ENCODE data around the gene TP63. TPM values are rescaled to one million over a fixed set of nuclear protein-coding genes. Genes with fewer than 3 reads are reported as not detected.

The TP63 gene
- polyA plus RNA-seq, 1 donor from 2014 or later: 0.12 TPM

DNA sequence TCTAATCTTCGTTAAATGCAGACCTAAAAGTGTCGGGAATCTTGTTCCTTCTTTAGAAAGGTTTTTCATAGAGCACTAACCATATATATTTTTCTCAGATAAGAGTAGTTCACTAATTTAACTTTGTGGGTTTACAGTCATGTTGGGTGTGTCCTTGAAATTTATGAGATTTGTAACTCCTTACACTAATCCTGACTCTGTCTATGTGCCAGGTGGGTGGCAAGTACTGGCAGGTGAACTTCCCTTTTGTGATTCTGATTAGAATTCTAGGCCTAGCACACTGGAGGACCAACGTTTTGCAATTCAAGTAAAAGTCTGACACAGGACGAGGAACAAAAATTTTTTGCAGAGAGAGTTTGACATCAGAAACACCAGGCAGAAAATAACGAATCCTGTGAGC, 269.4 kb downstream of the TP63 start:
- Histone ChIP-seq H4K20me1 (ENCODE audit: insufficient read depth) (no peaks in the 10 kb centered on the region), H3K36me3 (ENCODE audit: insufficient read depth, low read length) (no peaks in the 10 kb centered on the region), H3F3A (ENCODE audit: insufficient read depth, low read length, poor library complexity, severe bottlenecking) (no peaks in the 10 kb centered on the region), H3K27ac (ENCODE audit: low read length) (no peak overlapping the region), H3K9me2 (ENCODE audit: insufficient read depth, low read length) (no peaks in the 10 kb centered on the region), H2AFZ (ENCODE audit: low read depth, low read length) (no peak overlapping the region), H3K79me2 (replicated peaks; ENCODE audit: insufficient read depth, low read length) (no peaks in the 10 kb centered on the region), H3K4me3 (ENCODE audit: low read length) (no peak overlapping the region), H3K27me3 (ENCODE audit: insufficient read depth, low read depth, low read length) (no peaks in the 10 kb centered on the region), H3K9ac (ENCODE audit: low read length) (no peak overlapping the region), H3K4me2 (ENCODE audit: low read length) (no peak overlapping the region), H3K9me3 (ENCODE audit: low read length) (no peaks in the 10 kb centered on the region)
- TF ChIP-seq MXI1 (conservative IDR thresholded peaks at IDR 0.05; ENCODE audit: poor library complexity, severe bottlenecking) (no peak), TAF1 (IDR thresholded peaks at IDR 0.05; ENCODE audit: low read depth) (no peak), POLR2AphosphoS5 (IDR thresholded peaks at IDR 0.05) (no peak), SMC3 (conservative IDR thresholded peaks at IDR 0.05; ENCODE audit: poor library complexity) (no peak), RAD21 (conservative IDR thresholded peaks at IDR 0.05) (no peak), EZH2 (IDR thresholded peaks at IDR 0.05; ENCODE audit: borderline replicate concordance, insufficient read depth, low read length, poor library complexity, severe bottlenecking) (no peak), EP300 (conservative IDR thresholded peaks at IDR 0.05; ENCODE audit: poor library complexity, severe bottlenecking) (no peak)
- TF ChIP-seq, protein P1, sequence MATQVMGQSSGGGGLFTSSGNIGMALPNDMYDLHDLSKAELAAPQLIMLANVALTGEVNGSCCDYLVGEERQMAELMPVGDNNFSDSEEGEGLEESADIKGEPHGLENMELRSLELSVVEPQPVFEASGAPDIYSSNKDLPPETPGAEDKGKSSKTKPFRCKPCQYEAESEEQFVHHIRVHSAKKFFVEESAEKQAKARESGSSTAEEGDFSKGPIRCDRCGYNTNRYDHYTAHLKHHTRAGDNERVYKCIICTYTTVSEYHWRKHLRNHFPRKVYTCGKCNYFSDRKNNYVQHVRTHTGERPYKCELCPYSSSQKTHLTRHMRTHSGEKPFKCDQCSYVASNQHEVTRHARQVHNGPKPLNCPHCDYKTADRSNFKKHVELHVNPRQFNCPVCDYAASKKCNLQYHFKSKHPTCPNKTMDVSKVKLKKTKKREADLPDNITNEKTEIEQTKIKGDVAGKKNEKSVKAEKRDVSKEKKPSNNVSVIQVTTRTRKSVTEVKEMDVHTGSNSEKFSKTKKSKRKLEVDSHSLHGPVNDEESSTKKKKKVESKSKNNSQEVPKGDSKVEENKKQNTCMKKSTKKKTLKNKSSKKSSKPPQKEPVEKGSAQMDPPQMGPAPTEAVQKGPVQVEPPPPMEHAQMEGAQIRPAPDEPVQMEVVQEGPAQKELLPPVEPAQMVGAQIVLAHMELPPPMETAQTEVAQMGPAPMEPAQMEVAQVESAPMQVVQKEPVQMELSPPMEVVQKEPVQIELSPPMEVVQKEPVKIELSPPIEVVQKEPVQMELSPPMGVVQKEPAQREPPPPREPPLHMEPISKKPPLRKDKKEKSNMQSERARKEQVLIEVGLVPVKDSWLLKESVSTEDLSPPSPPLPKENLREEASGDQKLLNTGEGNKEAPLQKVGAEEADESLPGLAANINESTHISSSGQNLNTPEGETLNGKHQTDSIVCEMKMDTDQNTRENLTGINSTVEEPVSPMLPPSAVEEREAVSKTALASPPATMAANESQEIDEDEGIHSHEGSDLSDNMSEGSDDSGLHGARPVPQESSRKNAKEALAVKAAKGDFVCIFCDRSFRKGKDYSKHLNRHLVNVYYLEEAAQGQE (IDR thresholded peaks at IDR 0.05; ENCODE audit: borderline replicate concordance): no peak
- TF ChIP-seq, protein P2, sequence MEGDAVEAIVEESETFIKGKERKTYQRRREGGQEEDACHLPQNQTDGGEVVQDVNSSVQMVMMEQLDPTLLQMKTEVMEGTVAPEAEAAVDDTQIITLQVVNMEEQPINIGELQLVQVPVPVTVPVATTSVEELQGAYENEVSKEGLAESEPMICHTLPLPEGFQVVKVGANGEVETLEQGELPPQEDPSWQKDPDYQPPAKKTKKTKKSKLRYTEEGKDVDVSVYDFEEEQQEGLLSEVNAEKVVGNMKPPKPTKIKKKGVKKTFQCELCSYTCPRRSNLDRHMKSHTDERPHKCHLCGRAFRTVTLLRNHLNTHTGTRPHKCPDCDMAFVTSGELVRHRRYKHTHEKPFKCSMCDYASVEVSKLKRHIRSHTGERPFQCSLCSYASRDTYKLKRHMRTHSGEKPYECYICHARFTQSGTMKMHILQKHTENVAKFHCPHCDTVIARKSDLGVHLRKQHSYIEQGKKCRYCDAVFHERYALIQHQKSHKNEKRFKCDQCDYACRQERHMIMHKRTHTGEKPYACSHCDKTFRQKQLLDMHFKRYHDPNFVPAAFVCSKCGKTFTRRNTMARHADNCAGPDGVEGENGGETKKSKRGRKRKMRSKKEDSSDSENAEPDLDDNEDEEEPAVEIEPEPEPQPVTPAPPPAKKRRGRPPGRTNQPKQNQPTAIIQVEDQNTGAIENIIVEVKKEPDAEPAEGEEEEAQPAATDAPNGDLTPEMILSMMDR (IDR thresholded peaks at IDR 0.05; ENCODE audit: poor library complexity, severe bottlenecking): no peak

DNA sequence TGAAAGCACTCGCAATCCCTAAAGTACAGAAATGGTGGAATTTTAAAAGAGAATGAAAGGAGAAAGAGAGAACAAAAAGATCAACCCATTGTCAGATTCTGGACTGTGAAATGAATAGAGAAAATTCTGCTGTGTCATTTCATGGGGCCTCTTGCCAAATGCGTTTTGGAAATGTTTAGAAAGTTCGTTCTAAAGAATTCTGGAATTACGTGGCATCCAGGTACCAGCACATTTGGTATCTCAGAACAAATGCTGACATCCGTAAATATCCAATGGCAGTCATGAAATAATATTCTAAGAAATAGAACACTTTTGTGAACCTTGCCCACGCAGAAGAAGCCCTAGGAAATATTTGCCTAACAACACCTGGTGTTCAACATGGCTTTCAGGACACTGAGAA, 270.3 kb downstream of the TP63 start:
- H3F3A ChIP-seq (ENCODE audit: insufficient read depth, low read length, poor library complexity, severe bottlenecking): no peaks in the 10 kb centered on the region
- no peaks in the 10 kb centered on the region for H3K79me2 ChIP-seq (replicated peaks; ENCODE audit: insufficient read depth, low read length)
- H3K9ac ChIP-seq (ENCODE audit: low read length): no peak overlapping the region
- no peak overlapping the region for H3K27ac ChIP-seq (ENCODE audit: low read length)
- H3K9me3 ChIP-seq (ENCODE audit: low read length): no peaks in the 10 kb centered on the region
- no peak overlapping the region for H2AFZ ChIP-seq (ENCODE audit: low read depth, low read length)
- no peak for TF ChIP-seq TAF1 (IDR thresholded peaks at IDR 0.05; ENCODE audit: low read depth)
- TF ChIP-seq EP300 (conservative IDR thresholded peaks at IDR 0.05; ENCODE audit: poor library complexity, severe bottlenecking): no peak
- TF ChIP-seq SMC3 (conservative IDR thresholded peaks at IDR 0.05; ENCODE audit: poor library complexity): no peak
- TF ChIP-seq RAD21 (conservative IDR thresholded peaks at IDR 0.05): no peak
- TF ChIP-seq, protein P2 (IDR thresholded peaks at IDR 0.05; ENCODE audit: poor library complexity, severe bottlenecking): no peak
- no peak for TF ChIP-seq EZH2 (IDR thresholded peaks at IDR 0.05; ENCODE audit: borderline replicate concordance, insufficient read depth, low read length, poor library complexity, severe bottlenecking)
- no peak for TF ChIP-seq POLR2AphosphoS5 (IDR thresholded peaks at IDR 0.05)
- TF ChIP-seq, protein P1 (IDR thresholded peaks at IDR 0.05; ENCODE audit: borderline replicate concordance): no peak
- TF ChIP-seq MXI1 (conservative IDR thresholded peaks at IDR 0.05; ENCODE audit: poor library complexity, severe bottlenecking): no peak
- no peak overlapping the region for H3K4me2 ChIP-seq (ENCODE audit: low read length)
- no peaks in the 10 kb centered on the region for H4K20me1 ChIP-seq (ENCODE audit: insufficient read depth)
- no peak overlapping the region for H3K4me3 ChIP-seq (ENCODE audit: low read length)
- no peaks in the 10 kb centered on the region for H3K9me2 ChIP-seq (ENCODE audit: insufficient read depth, low read length)
- no peaks in the 10 kb centered on the region for H3K27me3 ChIP-seq (ENCODE audit: insufficient read depth, low read depth, low read length)
- H3K36me3 ChIP-seq (ENCODE audit: insufficient read depth, low read length): no peaks in the 10 kb centered on the region
